PC-9 (cell line): Measurements from ENCODE around the gene ZNRF3. TPM values are rescaled to one million over a fixed set of nuclear protein-coding genes. Genes with fewer than 3 reads are reported as not detected.

Source experiments
- BruUV-seq: library from RNA; stranded (reverse); fragments of 400-500 nt; replicated peaks from 2 replicates; lab custom pipeline; 2021; lab: Mats Ljungman, UMichigan
- CTCF ChIA-PET: fragments of 300-600 bp; sonication (Branson Sonifier 250); formaldehyde crosslinking; loops from one replicate; lab custom pipeline; 2022; ENCODE audit warnings: antibody characterized with exemption; lab: Charles Lee
- POLR2A ChIA-PET: fragments of 300-600 bp; sonication (Branson Sonifier 250); formaldehyde crosslinking; loops from one replicate; lab custom pipeline; 2022; ENCODE audit warnings: antibody characterized with exemption; ENCODE audit not compliant: unreplicated experiment; lab: Charles Lee
- DNase-seq, 2 experiments: peaks; one replicate each; pipeline versions ENCODE4 v3.0.0 to v3.0.0-alpha.2; 2015 to 2022; ENCODE audit warnings: mixed read lengths in 1 of 2
- H2AFZ ChIP-seq: fragments of 200-600 bp; sonication (generic); 2 replicates; pipeline ENCODE4 v1.8.1; 2017; ENCODE audit warnings: antibody characterized with exemption
- H3F3A ChIP-seq: fragments of 200-600 bp; sonication (generic); 2 replicates; pipeline ENCODE4 v1.8.1; 2017; ENCODE audit warnings: antibody characterized with exemption, mild to moderate bottlenecking, low read depth; ENCODE audit not compliant: insufficient read depth
- H3K27ac ChIP-seq: fragments of 200-600 bp; sonication (generic); 2 replicates; pipeline ENCODE4 v1.6.1; 2016; ENCODE audit warnings: mixed run types
- H3K27me3 ChIP-seq: fragments of 200-600 bp; sonication (generic); 2 replicates; pipeline ENCODE4 v1.6.1; 2016; ENCODE audit warnings: low read depth, mixed run types; ENCODE audit not compliant: insufficient read depth
- H3K36me3 ChIP-seq: fragments of 200-600 bp; sonication (generic); 2 replicates; pipeline ENCODE4 v1.6.1; 2016; ENCODE audit warnings: low read depth, mixed run types
- H3K4me1 ChIP-seq: fragments of 200-600 bp; sonication (generic); replicated peaks from 2 replicates; pipeline ENCODE4 v1.6.1; 2016; ENCODE audit warnings: mixed run types; ENCODE audit not compliant: insufficient read depth
- H3K4me2 ChIP-seq: fragments of 200-600 bp; sonication (generic); 2 replicates; pipeline ENCODE4 v1.6.1; 2017; ENCODE audit warnings: mixed run types
- H3K4me3 ChIP-seq: fragments of 200-600 bp; sonication (generic); 2 replicates; pipeline ENCODE4 v1.6.1; 2016; ENCODE audit warnings: mixed run types
- H3K79me2 ChIP-seq: fragments of 200-600 bp; sonication (generic); 2 replicates; pipeline ENCODE4 v1.6.1; 2017; ENCODE audit warnings: low read depth, mixed run types
- H3K9me2 ChIP-seq: fragments of 200-600 bp; sonication (generic); 2 replicates; pipeline ENCODE4 v1.8.1; 2017; ENCODE audit warnings: mild to moderate bottlenecking; ENCODE audit not compliant: insufficient read depth
- H3K9me3 ChIP-seq: fragments of 200-600 bp; sonication (generic); 2 replicates; pipeline ENCODE4 v1.8.1; 2016; ENCODE audit warnings: low read depth; ENCODE audit not compliant: insufficient read depth
- H4K20me1 ChIP-seq: fragments of 200-600 bp; sonication (generic); 2 replicates; pipeline ENCODE4 v1.8.1; 2017; ENCODE audit not compliant: insufficient read depth
- EZH2 ChIP-seq: fragments of 200-600 bp; sonication (generic); IDR thresholded peaks from 2 replicates; pipeline ENCODE4 v1.8.0; 2017; ENCODE audit warnings: antibody characterized with exemption, low read depth
- intact Hi-C: fragments of 100-400 bp; cut with micrococcal nuclease; formaldehyde crosslinking; loops from one replicate; pipeline ENCODE4 v1.10.0; 2022; ENCODE audit not compliant: unreplicated experiment
- total RNA-seq: library from RNA; stranded (reverse); gene quantifications from 2 replicates; pipeline ENCODE4 v1.2.3, GENCODE V29; 2021
- TF ChIP-seq, protein P1 (sequence below): fragments of 200-600 bp; sonication (generic); conservative IDR thresholded peaks from 2 replicates; pipeline ENCODE4 v1.6.1; 2017; ENCODE audit warnings: mixed run types, antibody characterized with exemption, mild to moderate bottlenecking, moderate library complexity

Gene ZNRF3
- total RNA-seq, 1 experiment from 2014 or later, result 5.2 TPM

DNA sequence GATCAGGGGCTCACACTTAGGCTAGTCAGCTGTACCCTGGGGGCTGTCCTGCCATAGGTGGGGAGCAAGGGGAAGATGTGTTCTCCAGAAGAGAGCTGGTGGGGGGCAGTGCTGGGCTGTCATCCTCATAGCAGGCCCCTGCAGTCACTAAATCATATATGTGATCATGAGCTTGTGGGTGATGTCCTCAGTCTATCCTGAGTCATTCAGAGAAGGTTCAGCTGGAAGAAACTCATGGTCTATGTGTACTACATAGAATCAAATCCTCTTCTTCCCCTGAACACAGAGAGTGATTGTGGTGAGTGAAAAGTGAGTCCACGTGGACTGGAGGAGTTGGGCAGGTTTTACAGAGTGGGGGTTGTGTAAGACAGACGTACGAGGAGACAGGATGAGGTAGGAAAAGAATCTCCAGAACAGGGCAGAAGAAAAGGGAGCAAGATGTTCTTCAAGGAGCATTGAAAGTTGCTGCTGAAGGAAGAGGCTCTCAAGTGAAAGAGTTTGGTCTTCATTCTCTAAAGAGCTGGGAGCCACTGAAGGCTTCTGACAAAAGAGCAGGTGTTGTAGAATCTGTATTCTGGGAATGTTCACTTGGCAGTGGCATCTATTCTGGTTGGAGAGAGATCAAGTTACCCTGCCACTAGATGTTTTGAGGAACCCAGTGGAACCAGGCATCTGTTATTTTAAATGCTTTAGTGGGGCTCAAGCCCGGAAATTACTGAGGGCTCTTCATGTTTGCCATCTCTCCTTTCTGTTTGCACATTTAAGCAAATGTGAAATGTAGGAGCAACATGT is 109.4 kb downstream of the ZNRF3 start:
- Histone ChIP-seq H3K9me2 (no peaks in the 10 kb centered on the region), H3K79me2 (no peaks in the 10 kb centered on the region), H3K9me3 (no peaks in the 10 kb centered on the region), H3K36me3 (peaks cover 3% of the 10 kb centered on the region; the same call in 1 of the 2 replicates), H3K4me2 (no peak overlapping the region), H3F3A (no peaks in the 10 kb centered on the region; the same call in 1 of the 2 replicates), H3K4me3 (no peak overlapping the region), H3K27ac (no peak overlapping the region), H4K20me1 (no peaks in the 10 kb centered on the region), H3K27me3 (no peaks in the 10 kb centered on the region), H3K4me1 (no peaks in the 10 kb centered on the region), H2AFZ (no peak overlapping the region)
- ChIA-PET POLR2A (no interaction called here), CTCF (interaction anchor here (0.5 kb wide), 1 partner anchor 47 kb away, joined by 11 read pairs; no protein-coding TSS in a partner anchor)
- TF ChIP-seq, protein P1, sequence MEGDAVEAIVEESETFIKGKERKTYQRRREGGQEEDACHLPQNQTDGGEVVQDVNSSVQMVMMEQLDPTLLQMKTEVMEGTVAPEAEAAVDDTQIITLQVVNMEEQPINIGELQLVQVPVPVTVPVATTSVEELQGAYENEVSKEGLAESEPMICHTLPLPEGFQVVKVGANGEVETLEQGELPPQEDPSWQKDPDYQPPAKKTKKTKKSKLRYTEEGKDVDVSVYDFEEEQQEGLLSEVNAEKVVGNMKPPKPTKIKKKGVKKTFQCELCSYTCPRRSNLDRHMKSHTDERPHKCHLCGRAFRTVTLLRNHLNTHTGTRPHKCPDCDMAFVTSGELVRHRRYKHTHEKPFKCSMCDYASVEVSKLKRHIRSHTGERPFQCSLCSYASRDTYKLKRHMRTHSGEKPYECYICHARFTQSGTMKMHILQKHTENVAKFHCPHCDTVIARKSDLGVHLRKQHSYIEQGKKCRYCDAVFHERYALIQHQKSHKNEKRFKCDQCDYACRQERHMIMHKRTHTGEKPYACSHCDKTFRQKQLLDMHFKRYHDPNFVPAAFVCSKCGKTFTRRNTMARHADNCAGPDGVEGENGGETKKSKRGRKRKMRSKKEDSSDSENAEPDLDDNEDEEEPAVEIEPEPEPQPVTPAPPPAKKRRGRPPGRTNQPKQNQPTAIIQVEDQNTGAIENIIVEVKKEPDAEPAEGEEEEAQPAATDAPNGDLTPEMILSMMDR, result no peak
- TF ChIP-seq EZH2, result no peak
- BruUV-seq, result no TSS peak
- no peak for DNase-seq
- intact Hi-C loops, result no loop called here

DNA sequence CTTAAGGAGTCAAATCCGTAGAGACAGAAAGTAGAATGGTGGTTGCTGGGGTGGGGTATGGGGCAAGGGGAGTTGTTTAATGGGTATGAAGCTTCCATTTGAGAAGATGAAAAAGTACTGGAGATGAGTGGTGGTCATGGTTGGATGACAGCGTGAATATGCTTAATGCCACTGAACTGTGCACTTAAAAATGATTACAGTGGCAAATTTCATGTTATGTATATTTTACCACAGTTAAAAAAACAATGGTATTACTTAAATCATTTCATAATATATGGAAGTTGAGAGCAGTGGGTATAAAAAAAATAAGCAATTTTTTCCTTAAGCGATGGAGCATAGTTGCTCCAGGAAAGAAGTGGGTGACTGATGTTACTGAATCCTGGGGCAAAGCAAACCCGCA is 111.2 kb downstream of the ZNRF3 start:
- Histone ChIP-seq H3K27ac (no peak overlapping the region), H3K9me2 (no peaks in the 10 kb centered on the region), H2AFZ (no peak overlapping the region), H4K20me1 (no peaks in the 10 kb centered on the region), H3K4me1 (no peaks in the 10 kb centered on the region), H3K4me2 (no peak overlapping the region), H3K79me2 (no peaks in the 10 kb centered on the region), H3K4me3 (no peak overlapping the region), H3K9me3 (no peaks in the 10 kb centered on the region), H3F3A (no peaks in the 10 kb centered on the region; the same call in 1 of the 2 replicates), H3K36me3 (no peaks in the 10 kb centered on the region), H3K27me3 (no peaks in the 10 kb centered on the region)
- no TSS peak for BruUV-seq
- no peak for TF ChIP-seq EZH2
- CTCF ChIA-PET, result no interaction called here
- POLR2A ChIA-PET, result no interaction called here
- intact Hi-C loops, result no loop called here
- DNase-seq, result no peak

DNA sequence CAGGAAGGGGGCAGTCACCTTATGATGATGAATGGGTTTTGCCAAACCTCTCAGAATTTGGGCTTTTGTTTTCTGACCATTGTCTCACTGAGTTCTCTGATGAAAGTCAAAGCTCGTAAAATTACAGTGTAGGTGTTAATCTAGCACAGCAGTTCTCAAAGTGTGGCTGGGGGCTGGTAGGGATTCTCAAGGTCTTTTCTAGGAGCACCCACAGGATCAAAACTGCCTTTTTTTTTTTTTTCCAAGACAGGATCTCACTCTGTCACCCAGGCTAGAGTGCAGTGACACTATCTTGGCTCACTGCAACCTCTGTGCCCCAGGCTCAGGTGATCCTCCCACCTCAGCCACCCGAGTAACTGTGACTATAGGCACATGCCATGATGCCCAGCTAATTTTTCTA is 112.2 kb downstream of the ZNRF3 start:
- no peak for DNase-seq
- Histone ChIP-seq H3K27ac (no peak overlapping the region), H3K4me3 (no peak overlapping the region), H3K4me2 (no peak overlapping the region), H3K79me2 (no peaks in the 10 kb centered on the region), H4K20me1 (no peaks in the 10 kb centered on the region), H3K9me2 (no peaks in the 10 kb centered on the region), H3K4me1 (no peaks in the 10 kb centered on the region), H3K36me3 (no peaks in the 10 kb centered on the region), H2AFZ (no peak overlapping the region), H3F3A (no peaks in the 10 kb centered on the region; the same call in 1 of the 2 replicates), H3K27me3 (no peaks in the 10 kb centered on the region), H3K9me3 (no peaks in the 10 kb centered on the region)
- POLR2A ChIA-PET, result no interaction called here
- intact Hi-C loops, result no loop called here
- no TSS peak for BruUV-seq
- TF ChIP-seq EZH2, result no peak
- TF ChIP-seq, protein P1, result no peak
- CTCF ChIA-PET, result no interaction called here
